Uterus (tissue), 2 donors: ENCODE data around the gene TGFBR1.

Experiments used
- CTCF ChIP-seq, 4 experiments: fragments of 200-600 bp in 2 of 4; fragments of 450-650 bp in 2 of 4; sonication (generic) in 2 of 4; IDR thresholded peaks; one replicate each; pipeline ENCODE4 v1.5.1; 2016 to 2019; ENCODE audit warnings: antibody characterized with exemption in 4 of 4, mild to moderate bottlenecking in 2 of 4, moderate library complexity in 1 of 4
- POLR2A ChIP-seq, 2 donors: fragments of 450-650 bp; IDR thresholded peaks; one replicate each; pipeline ENCODE4 v1.6.1; 2016; ENCODE audit warnings: antibody characterized with exemption in 2 of 2, mild to moderate bottlenecking in 1 of 2, moderate library complexity in 1 of 2

- TF ChIP-seq CTCF (IDR thresholded peaks at IDR 0.05) (no peak), POLR2A (IDR thresholded peaks at IDR 0.05) (no peak)
Observed at GRCh38 chr9:99176527-99177013, 71.7 kb downstream of the TGFBR1 start.
